Measurements from ENCODE around the gene TBC1D32.

DNA sequence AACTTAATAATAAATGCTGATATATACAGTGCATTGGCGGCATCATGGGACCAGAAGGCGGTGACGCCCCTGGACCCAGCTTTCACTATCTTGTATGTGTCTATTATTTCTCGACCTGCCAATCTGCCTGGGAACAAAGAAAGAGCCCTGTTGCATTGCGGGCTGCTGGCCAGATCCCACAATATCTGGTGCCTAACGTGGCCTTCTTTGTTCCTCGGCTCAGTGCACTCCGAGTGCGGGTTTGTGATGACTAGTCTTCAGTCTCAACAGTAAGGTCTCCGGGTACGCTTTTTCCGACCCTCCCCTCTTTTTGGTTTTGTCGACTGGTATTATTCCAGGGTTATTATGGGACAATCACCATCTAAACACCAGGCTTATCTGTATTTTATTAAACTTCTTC is 291.5 kb downstream of the TBC1D32 start:
- TF ChIP-seq, protein P1, sequence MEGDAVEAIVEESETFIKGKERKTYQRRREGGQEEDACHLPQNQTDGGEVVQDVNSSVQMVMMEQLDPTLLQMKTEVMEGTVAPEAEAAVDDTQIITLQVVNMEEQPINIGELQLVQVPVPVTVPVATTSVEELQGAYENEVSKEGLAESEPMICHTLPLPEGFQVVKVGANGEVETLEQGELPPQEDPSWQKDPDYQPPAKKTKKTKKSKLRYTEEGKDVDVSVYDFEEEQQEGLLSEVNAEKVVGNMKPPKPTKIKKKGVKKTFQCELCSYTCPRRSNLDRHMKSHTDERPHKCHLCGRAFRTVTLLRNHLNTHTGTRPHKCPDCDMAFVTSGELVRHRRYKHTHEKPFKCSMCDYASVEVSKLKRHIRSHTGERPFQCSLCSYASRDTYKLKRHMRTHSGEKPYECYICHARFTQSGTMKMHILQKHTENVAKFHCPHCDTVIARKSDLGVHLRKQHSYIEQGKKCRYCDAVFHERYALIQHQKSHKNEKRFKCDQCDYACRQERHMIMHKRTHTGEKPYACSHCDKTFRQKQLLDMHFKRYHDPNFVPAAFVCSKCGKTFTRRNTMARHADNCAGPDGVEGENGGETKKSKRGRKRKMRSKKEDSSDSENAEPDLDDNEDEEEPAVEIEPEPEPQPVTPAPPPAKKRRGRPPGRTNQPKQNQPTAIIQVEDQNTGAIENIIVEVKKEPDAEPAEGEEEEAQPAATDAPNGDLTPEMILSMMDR (IDR thresholded peaks at IDR 0.05; ENCODE audit: low read depth, low read length, missing input control): no peak
- TF ChIP-seq HNF4A (conservative IDR thresholded peaks at IDR 0.05): no peak
- TF ChIP-seq EGR1 (IDR thresholded peaks at IDR 0.05; ENCODE audit: low read depth in 2 of 2): no peak
- TF ChIP-seq, protein P2, sequence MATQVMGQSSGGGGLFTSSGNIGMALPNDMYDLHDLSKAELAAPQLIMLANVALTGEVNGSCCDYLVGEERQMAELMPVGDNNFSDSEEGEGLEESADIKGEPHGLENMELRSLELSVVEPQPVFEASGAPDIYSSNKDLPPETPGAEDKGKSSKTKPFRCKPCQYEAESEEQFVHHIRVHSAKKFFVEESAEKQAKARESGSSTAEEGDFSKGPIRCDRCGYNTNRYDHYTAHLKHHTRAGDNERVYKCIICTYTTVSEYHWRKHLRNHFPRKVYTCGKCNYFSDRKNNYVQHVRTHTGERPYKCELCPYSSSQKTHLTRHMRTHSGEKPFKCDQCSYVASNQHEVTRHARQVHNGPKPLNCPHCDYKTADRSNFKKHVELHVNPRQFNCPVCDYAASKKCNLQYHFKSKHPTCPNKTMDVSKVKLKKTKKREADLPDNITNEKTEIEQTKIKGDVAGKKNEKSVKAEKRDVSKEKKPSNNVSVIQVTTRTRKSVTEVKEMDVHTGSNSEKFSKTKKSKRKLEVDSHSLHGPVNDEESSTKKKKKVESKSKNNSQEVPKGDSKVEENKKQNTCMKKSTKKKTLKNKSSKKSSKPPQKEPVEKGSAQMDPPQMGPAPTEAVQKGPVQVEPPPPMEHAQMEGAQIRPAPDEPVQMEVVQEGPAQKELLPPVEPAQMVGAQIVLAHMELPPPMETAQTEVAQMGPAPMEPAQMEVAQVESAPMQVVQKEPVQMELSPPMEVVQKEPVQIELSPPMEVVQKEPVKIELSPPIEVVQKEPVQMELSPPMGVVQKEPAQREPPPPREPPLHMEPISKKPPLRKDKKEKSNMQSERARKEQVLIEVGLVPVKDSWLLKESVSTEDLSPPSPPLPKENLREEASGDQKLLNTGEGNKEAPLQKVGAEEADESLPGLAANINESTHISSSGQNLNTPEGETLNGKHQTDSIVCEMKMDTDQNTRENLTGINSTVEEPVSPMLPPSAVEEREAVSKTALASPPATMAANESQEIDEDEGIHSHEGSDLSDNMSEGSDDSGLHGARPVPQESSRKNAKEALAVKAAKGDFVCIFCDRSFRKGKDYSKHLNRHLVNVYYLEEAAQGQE (IDR thresholded peaks at IDR 0.05): no peak
- no peak for TF ChIP-seq YY1 (IDR thresholded peaks at IDR 0.05)
- TF ChIP-seq RAD21 (IDR thresholded peaks at IDR 0.05): no peak
- no peak for TF ChIP-seq RXRA (IDR thresholded peaks at IDR 0.05)
- no peak for TF ChIP-seq TAF1 (conservative IDR thresholded peaks at IDR 0.05)
- no peak for TF ChIP-seq GABPA (IDR thresholded peaks at IDR 0.05 in 1 of 2, conservative IDR thresholded peaks at IDR 0.05 in 1 of 2)
